Thymus (tissue), 14 donors: Measurements from ENCODE around the gene TAB3. TPM values are rescaled to one million over a fixed set of nuclear protein-coding genes. Genes with fewer than 3 reads are reported as not detected.
A peak's percentile ranks its signal among the peaks of the same experiment; 100 is the strongest.

Experiments
- DNase-seq, 9 donors: peaks; one replicate each; pipeline ENCODE4 v3.0.0-alpha.2; 2013; ENCODE audit warnings: low spot score in 9 of 9, low read depth in 6 of 9, missing footprints in 1 of 9
- H3K27ac ChIP-seq, 2 donors: one replicate each; pipeline ENCODE4 v1.5.1; 2013; ENCODE audit warnings: control low read depth in 1 of 2, low read depth in 1 of 2, low read length in 1 of 2, mild to moderate bottlenecking in 1 of 2, moderate library complexity in 1 of 2
- H3K27me3 ChIP-seq, 2 donors: one replicate each; pipeline ENCODE4 v1.5.1; 2013; ENCODE audit warnings: low read length in 1 of 2; ENCODE audit not compliant: control insufficient read depth in 2 of 2, insufficient read depth in 1 of 2
- H3K36me3 ChIP-seq, 2 donors: one replicate each; pipeline ENCODE4 v1.5.1; 2013; ENCODE audit warnings: low read length in 1 of 2, mild to moderate bottlenecking in 1 of 2, moderate library complexity in 1 of 2; ENCODE audit not compliant: control insufficient read depth in 2 of 2, insufficient read depth in 2 of 2
- H3K4me1 ChIP-seq, 2 donors: one replicate each; pipeline ENCODE4 v1.5.1; 2013; ENCODE audit warnings: low read length in 2 of 2; ENCODE audit not compliant: control insufficient read depth in 2 of 2, insufficient read depth in 2 of 2
- H3K4me3 ChIP-seq, 2 donors: one replicate each; pipeline ENCODE4 v1.5.1; 2013; ENCODE audit warnings: low read length in 2 of 2, control low read depth in 1 of 2, mild to moderate bottlenecking in 1 of 2
- H3K9me3 ChIP-seq, 2 donors: one replicate each; pipeline ENCODE4 v1.5.1; 2013; ENCODE audit warnings: low read length in 1 of 2, mild to moderate bottlenecking in 1 of 2; ENCODE audit not compliant: control insufficient read depth in 2 of 2, insufficient read depth in 1 of 2
- WGBS: extraction: QIAGEN DNeasy Blood & Tissue Kit; methylation state at CpG from one replicate; pipeline ENCODE4 v1.1.7; 2013; 5-methylcytosine and 5-hydroxymethylcytosine counted together
- long read RNA-seq, 10 donors: transcript quantifications; one replicate each; lab custom pipeline, GENCODE V29; 2026
- polyA plus RNA-seq: library from polyadenylated mRNA; stranded (reverse); fragments of 200-250 nt; gene quantifications from one replicate; pipeline ENCODE4 v1.2.3, GENCODE V29; 2013
- total RNA-seq: library from RNA; stranded (reverse); fragments of 120-200 nt; gene quantifications from one replicate; pipeline ENCODE4 v1.2.4, GENCODE V29; 2013
- donor health status: healthy.

TAB3 gene, protein sequence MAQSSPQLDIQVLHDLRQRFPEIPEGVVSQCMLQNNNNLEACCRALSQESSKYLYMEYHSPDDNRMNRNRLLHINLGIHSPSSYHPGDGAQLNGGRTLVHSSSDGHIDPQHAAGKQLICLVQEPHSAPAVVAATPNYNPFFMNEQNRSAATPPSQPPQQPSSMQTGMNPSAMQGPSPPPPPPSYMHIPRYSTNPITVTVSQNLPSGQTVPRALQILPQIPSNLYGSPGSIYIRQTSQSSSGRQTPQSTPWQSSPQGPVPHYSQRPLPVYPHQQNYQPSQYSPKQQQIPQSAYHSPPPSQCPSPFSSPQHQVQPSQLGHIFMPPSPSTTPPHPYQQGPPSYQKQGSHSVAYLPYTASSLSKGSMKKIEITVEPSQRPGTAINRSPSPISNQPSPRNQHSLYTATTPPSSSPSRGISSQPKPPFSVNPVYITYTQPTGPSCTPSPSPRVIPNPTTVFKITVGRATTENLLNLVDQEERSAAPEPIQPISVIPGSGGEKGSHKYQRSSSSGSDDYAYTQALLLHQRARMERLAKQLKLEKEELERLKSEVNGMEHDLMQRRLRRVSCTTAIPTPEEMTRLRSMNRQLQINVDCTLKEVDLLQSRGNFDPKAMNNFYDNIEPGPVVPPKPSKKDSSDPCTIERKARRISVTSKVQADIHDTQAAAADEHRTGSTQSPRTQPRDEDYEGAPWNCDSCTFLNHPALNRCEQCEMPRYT
- 5.9 TPM for total RNA-seq
- polyA plus RNA-seq = 13.6 TPM
- long read RNA-seq, donor 1 = 0 reads
- long read RNA-seq, donor 2, full-length matches to known transcripts = 11 of 11 reads
- long read RNA-seq, donor 2, partial matches to known transcripts = 0 of 11 reads
- long read RNA-seq, donor 2, other reads (novel, unspliced or antisense) = 0 of 11 reads
- long read RNA-seq, donor 3, full-length matches to known transcripts = 4 of 4 reads
- long read RNA-seq, donor 3, partial matches to known transcripts = 0 of 4 reads
- long read RNA-seq, donor 3, other reads (novel, unspliced or antisense) = 0 of 4 reads
- long read RNA-seq, donor 4, full-length matches to known transcripts = 2 of 2 reads
- long read RNA-seq, donor 4, partial matches to known transcripts = 0 of 2 reads
- long read RNA-seq, donor 4, other reads (novel, unspliced or antisense) = 0 of 2 reads
- long read RNA-seq, donor 5, partial matches to known transcripts = 0 of 4 reads
- long read RNA-seq, donor 5, other reads (novel, unspliced or antisense) = 0 of 4 reads
- long read RNA-seq, donor 6, partial matches to known transcripts = 0 of 4 reads
- long read RNA-seq, donor 6, other reads (novel, unspliced or antisense) = 0 of 4 reads
- long read RNA-seq, donor 7, partial matches to known transcripts = 0 of 1 reads
- long read RNA-seq, donor 7, other reads (novel, unspliced or antisense) = 0 of 1 reads
- long read RNA-seq, donor 8 = 0 reads
- long read RNA-seq, donor 9, partial matches to known transcripts = 0 of 3 reads
- long read RNA-seq, donor 9, other reads (novel, unspliced or antisense) = 0 of 3 reads
- long read RNA-seq, donor 10 = 0 reads

- H3K27ac ChIP-seq = peak within 1 kb of the TSS; percentile 89 to 90
- WGBS = under 1% methylated on average over 59 of the region's 62 CpGs
- H3K9me3 ChIP-seq = no peaks in the 10 kb centered on the region
- peak; percentile 80 to 96 (median 91) for DNase-seq
- peak within 1 kb of the TSS; percentile 61 to 71 for H3K4me3 ChIP-seq
- H3K36me3 ChIP-seq = no peaks in the 10 kb centered on the region
- no peaks in the 10 kb centered on the region for H3K4me1 ChIP-seq
- no peaks in the 10 kb centered on the region for H3K27me3 ChIP-seq
Measured at GRCh38 chrX:30889147-30890140, at the start of gene TAB3. Gene TAB3, minus strand, starts transcription at chrX:30889254. Its CDS starts 29,666 bp downstream, at chrX:30859588.

- H3K4me1 ChIP-seq = no peaks in the 10 kb centered on the region
- H3K9me3 ChIP-seq = no peaks in the 10 kb centered on the region
- 97% methylated on average over 5 of the region's 5 CpGs for WGBS
- H3K27me3 ChIP-seq = no peaks in the 10 kb centered on the region
- H3K4me3 ChIP-seq = no peak overlapping the region
- H3K27ac ChIP-seq = no peak overlapping the region
- DNase-seq = no peak
- H3K36me3 ChIP-seq = no peaks in the 10 kb centered on the region
Measured at GRCh38 chrX:30938295-30938694, 49.2 kb upstream of the TAB3 start.

- H3K4me3 ChIP-seq = no peak overlapping the region
- H3K27ac ChIP-seq = no peak overlapping the region
- H3K27me3 ChIP-seq = no peaks in the 10 kb centered on the region
- no peaks in the 10 kb centered on the region for H3K4me1 ChIP-seq
- 46% methylated on average over 2 of the region's 2 CpGs for WGBS
- H3K36me3 ChIP-seq = no peaks in the 10 kb centered on the region
- no peaks in the 10 kb centered on the region for H3K9me3 ChIP-seq
- DNase-seq = no peak
Measured at GRCh38 chrX:30935985-30936384, 46.9 kb upstream of the TAB3 start.

- H3K9me3 ChIP-seq = no peaks in the 10 kb centered on the region
- H3K27ac ChIP-seq = no peak overlapping the region
- WGBS = 93% methylated on average over 1 of the region's 1 CpG
- no peaks in the 10 kb centered on the region for H3K4me1 ChIP-seq
- H3K27me3 ChIP-seq = no peaks in the 10 kb centered on the region
- H3K36me3 ChIP-seq = no peaks in the 10 kb centered on the region
- no peak for DNase-seq
- H3K4me3 ChIP-seq = no peak overlapping the region
Measured at GRCh38 chrX:30931920-30932319, 42.9 kb upstream of the TAB3 start.

- no peaks in the 10 kb centered on the region for H3K36me3 ChIP-seq
- H3K27me3 ChIP-seq = no peaks in the 10 kb centered on the region
- no peak overlapping the region for H3K4me3 ChIP-seq
- 94% methylated on average over 6 of the region's 6 CpGs for WGBS
- H3K4me1 ChIP-seq = no peaks in the 10 kb centered on the region
- H3K9me3 ChIP-seq = no peaks in the 10 kb centered on the region
- H3K27ac ChIP-seq = no peak overlapping the region
- no peak for DNase-seq
Measured at GRCh38 chrX:30930679-30931078, 41.6 kb upstream of the TAB3 start.

DNA sequence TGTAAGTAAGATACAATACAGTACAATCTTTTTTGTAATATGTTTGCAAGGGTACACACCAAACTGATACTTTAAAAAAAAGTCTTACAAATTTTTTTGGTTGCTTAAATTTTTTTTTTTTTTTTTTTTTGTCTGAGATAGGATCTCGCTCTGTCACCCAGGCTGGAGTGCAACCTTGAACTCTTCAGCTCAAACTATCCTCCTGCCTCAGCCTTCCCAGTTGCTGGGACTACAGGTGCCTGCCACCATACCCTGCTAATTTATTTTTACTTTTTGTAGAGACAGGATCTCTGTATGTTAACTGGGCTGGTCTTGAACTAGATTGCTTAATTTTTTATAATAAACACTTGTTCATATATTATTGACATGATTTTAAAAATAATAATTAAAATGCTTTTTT is 41.1 kb upstream of the TAB3 start:
- no peaks in the 10 kb centered on the region for H3K36me3 ChIP-seq
- H3K4me3 ChIP-seq = no peak overlapping the region
- DNase-seq = no peak
- H3K9me3 ChIP-seq = no peaks in the 10 kb centered on the region
- no peak overlapping the region for H3K27ac ChIP-seq
- H3K4me1 ChIP-seq = no peaks in the 10 kb centered on the region
- H3K27me3 ChIP-seq = no peaks in the 10 kb centered on the region
- 100% methylated on average over 1 of the region's 1 CpG for WGBS

GRCh38 chrX:30920271-30920670 is 31.2 kb upstream of the TAB3 start:
- H3K9me3 ChIP-seq = no peaks in the 10 kb centered on the region
- no peak overlapping the region for H3K4me3 ChIP-seq
- DNase-seq = no peak
- H3K4me1 ChIP-seq = no peaks in the 10 kb centered on the region
- WGBS = 95% methylated on average over 3 of the region's 3 CpGs
- no peaks in the 10 kb centered on the region for H3K27me3 ChIP-seq
- H3K36me3 ChIP-seq = no peaks in the 10 kb centered on the region
- H3K27ac ChIP-seq = no peak overlapping the region

DNA sequence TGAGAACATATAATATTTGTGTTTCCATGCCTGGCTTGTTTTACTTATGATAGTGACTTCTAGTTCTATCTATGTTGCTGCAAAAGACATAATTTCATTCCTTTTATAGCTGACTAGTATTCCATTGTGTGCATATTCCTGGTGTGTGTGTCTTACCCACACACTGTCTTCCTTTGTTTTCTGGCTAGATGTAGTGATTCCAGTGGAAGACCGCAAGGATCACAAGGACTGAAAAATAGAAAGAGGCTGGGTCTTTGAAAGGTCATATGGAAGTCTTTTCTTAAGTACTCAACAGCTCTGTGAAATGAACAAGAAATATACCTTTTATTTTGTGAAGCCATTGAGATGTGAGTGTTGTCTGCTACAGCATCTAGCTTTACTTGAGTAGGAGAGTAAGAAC is 29.4 kb upstream of the TAB3 start:
- Histone ChIP-seq H3K4me1 (no peaks in the 10 kb centered on the region), H3K36me3 (no peaks in the 10 kb centered on the region), H3K27ac (no peak overlapping the region), H3K27me3 (no peaks in the 10 kb centered on the region), H3K4me3 (no peak overlapping the region), H3K9me3 (no peaks in the 10 kb centered on the region)
- 98% methylated on average over 1 of the region's 1 CpG for WGBS
- DNase-seq = no peak
